CD14-positive monocyte (primary cell): ENCODE results near the gene OR10X1. TPM values are rescaled to one million over a fixed set of nuclear protein-coding genes. Genes with fewer than 3 reads are reported as not detected.

Source experiments
- DNase-seq, 3 donors: peaks; one replicate each; pipeline ENCODE4 v3.0.0-alpha.2; 2011 to 2022
- H2AFZ ChIP-seq: 2 replicates; pipeline ENCODE4 v1.6.0; 2012; ENCODE audit warnings: mild to moderate bottlenecking, low read depth, low read length, inconsistent platforms; ENCODE audit not compliant: insufficient read depth, poor library complexity, severe bottlenecking
- H3K27ac ChIP-seq, 2 donors: 1 replicate in 1 of 2; 2 replicates in 1 of 2; pipeline ENCODE4 v1.5.1; 2012 to 2013; ENCODE audit warnings: low read length in 2 of 2, control low read depth in 1 of 2, inconsistent platforms in 1 of 2, low read depth in 1 of 2, mild to moderate bottlenecking in 1 of 2
- H3K27me3 ChIP-seq, 2 donors: one replicate each; pipeline versions ENCODE4 v1.6.0 to v1.6.1; 2011 to 2013; ENCODE audit warnings: low read length in 2 of 2; ENCODE audit not compliant: control insufficient read depth in 2 of 2, insufficient read depth in 2 of 2
- H3K36me3 ChIP-seq, 2 donors: replicated peaks in 1 of 2; 1 replicate in 1 of 2; 2 replicates in 1 of 2; pipeline versions ENCODE4 v1.5.1 to v1.6.1; 2012 to 2013; ENCODE audit warnings: low read length in 2 of 2, control low read depth in 1 of 2, inconsistent platforms in 1 of 2, mild to moderate bottlenecking in 1 of 2; ENCODE audit not compliant: insufficient read depth in 2 of 2, control insufficient read depth in 1 of 2
- H3K4me1 ChIP-seq, 2 donors: 1 replicate in 1 of 2; 2 replicates in 1 of 2; pipeline versions ENCODE4 v1.5.1 to v1.6.1; 2012 to 2013; ENCODE audit warnings: low read length in 2 of 2, control low read depth in 1 of 2, inconsistent platforms in 1 of 2, mild to moderate bottlenecking in 1 of 2, moderate library complexity in 1 of 2; ENCODE audit not compliant: insufficient read depth in 2 of 2, control insufficient read depth in 1 of 2
- H3K4me2 ChIP-seq: replicated peaks from 2 replicates; pipeline ENCODE3; 2012; ENCODE audit warnings: low read length, moderate library complexity, mild to moderate bottlenecking; ENCODE audit not compliant: poor library complexity, severe bottlenecking; ENCODE audit errors: extremely low read depth
- H3K4me3 ChIP-seq, 3 experiments: fragments of 200-600 bp in 1 of 3; sonication (generic) in 1 of 3; replicated peaks in 1 of 3; 1 replicate in 2 of 3; 2 replicates in 1 of 3; pipeline ENCODE4 v1.5.1; 2011 to 2013; ENCODE audit warnings: low read length in 3 of 3, mild to moderate bottlenecking in 3 of 3, control low read depth in 2 of 3, low read depth in 2 of 3, inconsistent platforms in 1 of 3, moderate library complexity in 1 of 3
- H3K79me2 ChIP-seq: 2 replicates; pipeline ENCODE4 v1.6.0; 2012; ENCODE audit warnings: mild to moderate bottlenecking, control low read depth, inconsistent platforms, low read length, moderate library complexity; ENCODE audit not compliant: insufficient read depth
- H3K9ac ChIP-seq: 2 replicates; pipeline ENCODE4 v1.6.0; 2017; ENCODE audit warnings: low read length, mild to moderate bottlenecking; ENCODE audit not compliant: insufficient read depth, poor library complexity, severe bottlenecking
- H3K9me3 ChIP-seq, 2 donors: replicated peaks in 1 of 2; 1 replicate in 1 of 2; 2 replicates in 1 of 2; pipeline versions ENCODE4 v1.5.1 to v1.6.1; 2012 to 2013; ENCODE audit warnings: low read length in 2 of 2, control low read depth in 1 of 2; ENCODE audit not compliant: control insufficient read depth in 1 of 2, insufficient read depth in 1 of 2
- H4K20me1 ChIP-seq: 2 replicates; pipeline ENCODE4 v1.6.0; 2012; ENCODE audit warnings: mild to moderate bottlenecking, low read length, control low read depth, moderate library complexity; ENCODE audit not compliant: insufficient read depth
- H3K27ac Mint-ChIP-seq, 7 donors: one replicate each; pipeline ENCODE4 v1.8.0; 2020; ENCODE audit warnings: mild to moderate bottlenecking in 7 of 7, mixed read lengths in 7 of 7, moderate library complexity in 6 of 7, inconsistent platforms in 2 of 7
- H3K27me3 Mint-ChIP-seq, 3 donors: one replicate each; pipeline ENCODE4 v1.8.0; 2021 to 2022; ENCODE audit warnings: low read depth in 3 of 3, mild to moderate bottlenecking in 3 of 3, mixed read lengths in 3 of 3, moderate library complexity in 3 of 3, inconsistent platforms in 1 of 3
- H3K36me3 Mint-ChIP-seq, 2 donors: one replicate each; pipeline ENCODE4 v1.8.0; 2020; ENCODE audit warnings: mixed read lengths in 2 of 2, inconsistent platforms in 1 of 2, mild to moderate bottlenecking in 1 of 2
- H3K4me1 Mint-ChIP-seq: one replicate; pipeline ENCODE4 v1.8.0; 2020; ENCODE audit warnings: mild to moderate bottlenecking, mixed read lengths
- H3K4me3 Mint-ChIP-seq, 2 donors: one replicate each; pipeline ENCODE4 v1.8.0; 2020; ENCODE audit warnings: mild to moderate bottlenecking in 2 of 2, mixed read lengths in 2 of 2, moderate library complexity in 1 of 2
- H3K9me3 Mint-ChIP-seq, 7 donors: one replicate each; pipeline ENCODE4 v1.8.0; 2020 to 2022; ENCODE audit warnings: mixed read lengths in 7 of 7, mild to moderate bottlenecking in 6 of 7, moderate library complexity in 6 of 7, inconsistent platforms in 2 of 7
- CTCF ChIP-seq: fragments of 200-600 bp; IDR thresholded peaks from one replicate; pipeline ENCODE4 v1.8.0; 2022; ENCODE audit warnings: antibody characterized with exemption, mild to moderate bottlenecking
- WGBS: methylation state at CpG from one replicate; pipeline ENCODE4 v1.1.5; 2013; ENCODE audit warnings: missing lambda C conversion rate; ENCODE audit not compliant: insufficient coverage; 5-methylcytosine and 5-hydroxymethylcytosine counted together
- intact Hi-C, 2 donors: fragments of 100-400 bp; cut with micrococcal nuclease; formaldehyde crosslinking; loops; one replicate each; pipeline versions ENCODE4 v1.15.0 to v1.15.1; 2023
- polyA plus RNA-seq, 3 donors: library from polyadenylated mRNA; depleted of rRNA in 1 of 3; unstranded in 2 of 3; stranded (reverse) in 1 of 3; fragments of 300-500 nt in 2 of 3; fragments of >200 nt in 1 of 3; fragmentation: Illumina TruSeq in 2 of 3; gene quantifications; 1 replicate in 2 of 3; 2 replicates in 1 of 3; pipeline ENCODE4 v1.2.3, GENCODE V29; 2012 to 2021

Gene OR10X1
- polyA plus RNA-seq, 3 donors = not detected

DNA sequence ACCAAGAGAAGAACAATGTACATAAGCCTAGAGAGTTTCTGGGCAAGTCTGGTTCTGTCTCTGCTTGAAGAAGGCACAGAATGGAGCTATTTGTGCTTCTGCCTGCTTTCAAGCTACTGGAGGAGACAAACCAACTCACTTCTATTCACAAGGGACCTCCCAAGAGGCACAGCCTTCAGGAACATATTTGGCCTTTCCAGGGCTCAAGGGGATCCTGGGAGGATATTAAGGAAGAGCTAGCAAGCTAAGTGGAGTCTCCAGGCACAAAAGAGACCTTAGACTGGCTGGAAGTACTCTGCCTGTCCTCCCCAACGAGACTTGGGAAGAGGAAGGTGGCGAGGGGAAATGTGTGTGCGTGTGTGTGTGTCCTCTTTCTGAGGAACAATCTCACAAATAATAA is 25.3 kb downstream of the OR10X1 start, which contains the start of gene OR6Y1:
OR6Y1 (minus strand) TSS at position 54 of the 400 bp plus-strand sequence. CDS start 6,300 bp downstream, outside the sequence.
- Mint-ChIP-seq H3K36me3 (no peaks in the 10 kb centered on the region), H3K4me1 (no peaks in the 10 kb centered on the region), H3K4me3 (no peak within 1 kb of the TSS), H3K27me3 (no peaks in the 10 kb centered on the region), H3K9me3 (peaks cover 0 to 7% (median 0%) of the 10 kb centered on the region in 7 donors), H3K27ac (no peak within 1 kb of the TSS)
- H3K4me3 ChIP-seq = no peak within 1 kb of the TSS
- no peaks in the 10 kb centered on the region for H3K4me1 ChIP-seq
- no peak within 1 kb of the TSS for H2AFZ ChIP-seq
- H3K27ac ChIP-seq = no peak within 1 kb of the TSS
- no peaks in the 10 kb centered on the region for H3K9me3 ChIP-seq
- intact Hi-C loops = no loop called here
- H3K36me3 ChIP-seq = no peaks in the 10 kb centered on the region
- H3K27me3 ChIP-seq = no peaks in the 10 kb centered on the region
- no peak for DNase-seq
- H4K20me1 ChIP-seq = no peaks in the 10 kb centered on the region
- H3K4me2 ChIP-seq = no peak within 1 kb of the TSS
- no peaks in the 10 kb centered on the region for H3K79me2 ChIP-seq
- TF ChIP-seq CTCF = no peak
- no CpG with 5 or more reads among the region's 3 CpGs for WGBS
- no peak within 1 kb of the TSS for H3K9ac ChIP-seq

GRCh38 chr1:158552296-158552695 is 27.4 kb downstream of the OR10X1 start:
- no peak for DNase-seq
- Histone ChIP-seq H3K9me3 (no peaks in the 10 kb centered on the region), H3K4me3 (no peak overlapping the region), H2AFZ (no peak overlapping the region), H3K27me3 (no peaks in the 10 kb centered on the region), H3K36me3 (no peaks in the 10 kb centered on the region), H3K9ac (no peak overlapping the region), H3K4me1 (no peaks in the 10 kb centered on the region), H3K27ac (no peak overlapping the region), H4K20me1 (no peaks in the 10 kb centered on the region), H3K79me2 (no peaks in the 10 kb centered on the region), H3K4me2 (no peak overlapping the region)
- Mint-ChIP-seq H3K4me3 (no peak overlapping the region), H3K27ac (no peak overlapping the region), H3K36me3 (no peaks in the 10 kb centered on the region), H3K9me3 (peaks cover 0 to 4% (median 0%) of the 10 kb centered on the region in 7 donors), H3K4me1 (no peaks in the 10 kb centered on the region), H3K27me3 (no peaks in the 10 kb centered on the region)
- no peak for TF ChIP-seq CTCF
- WGBS = 100% methylated on average over 1 of the region's 1 CpG
- intact Hi-C loops = no loop called here
